ENCODE data around the gene UGCG.

DNA sequence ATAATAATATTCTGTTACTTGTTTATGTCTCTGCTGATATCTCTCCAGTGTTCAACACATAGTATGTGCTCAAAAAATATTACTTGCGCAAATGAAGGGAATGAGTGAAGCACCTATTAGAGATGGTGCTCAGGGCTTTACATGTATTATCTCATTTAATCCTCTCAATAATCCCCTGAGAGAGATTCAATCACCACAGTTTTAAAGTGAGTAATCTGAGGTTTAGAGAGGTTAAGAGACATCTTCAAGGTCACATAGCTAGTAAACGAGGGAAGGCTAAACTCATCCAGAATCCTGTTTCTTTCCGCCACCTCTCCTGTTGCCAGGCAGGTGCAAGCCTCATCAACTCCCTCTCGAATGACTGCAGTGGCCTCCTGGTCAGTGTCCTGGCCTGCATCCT, 82.0 kb downstream of the UGCG start:
- TF ChIP-seq, protein P1, sequence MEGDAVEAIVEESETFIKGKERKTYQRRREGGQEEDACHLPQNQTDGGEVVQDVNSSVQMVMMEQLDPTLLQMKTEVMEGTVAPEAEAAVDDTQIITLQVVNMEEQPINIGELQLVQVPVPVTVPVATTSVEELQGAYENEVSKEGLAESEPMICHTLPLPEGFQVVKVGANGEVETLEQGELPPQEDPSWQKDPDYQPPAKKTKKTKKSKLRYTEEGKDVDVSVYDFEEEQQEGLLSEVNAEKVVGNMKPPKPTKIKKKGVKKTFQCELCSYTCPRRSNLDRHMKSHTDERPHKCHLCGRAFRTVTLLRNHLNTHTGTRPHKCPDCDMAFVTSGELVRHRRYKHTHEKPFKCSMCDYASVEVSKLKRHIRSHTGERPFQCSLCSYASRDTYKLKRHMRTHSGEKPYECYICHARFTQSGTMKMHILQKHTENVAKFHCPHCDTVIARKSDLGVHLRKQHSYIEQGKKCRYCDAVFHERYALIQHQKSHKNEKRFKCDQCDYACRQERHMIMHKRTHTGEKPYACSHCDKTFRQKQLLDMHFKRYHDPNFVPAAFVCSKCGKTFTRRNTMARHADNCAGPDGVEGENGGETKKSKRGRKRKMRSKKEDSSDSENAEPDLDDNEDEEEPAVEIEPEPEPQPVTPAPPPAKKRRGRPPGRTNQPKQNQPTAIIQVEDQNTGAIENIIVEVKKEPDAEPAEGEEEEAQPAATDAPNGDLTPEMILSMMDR (IDR thresholded peaks at IDR 0.05 in 2 of 3, conservative IDR thresholded peaks at IDR 0.05 in 1 of 3; ENCODE audit: borderline replicate concordance in 1 of 3, insufficient read depth in 1 of 3, low read depth in 2 of 3, low read length in 2 of 3) = no peak
- TF ChIP-seq SP1 (IDR thresholded peaks at IDR 0.05; ENCODE audit: low read depth) (no peak), POLR2AphosphoS5 (IDR thresholded peaks at IDR 0.05; ENCODE audit: low read depth, low read length) (no peak), EZH2 (IDR thresholded peaks at IDR 0.05) (no peak), JUND (IDR thresholded peaks at IDR 0.05) (no peak)
- TF ChIP-seq, protein P2, sequence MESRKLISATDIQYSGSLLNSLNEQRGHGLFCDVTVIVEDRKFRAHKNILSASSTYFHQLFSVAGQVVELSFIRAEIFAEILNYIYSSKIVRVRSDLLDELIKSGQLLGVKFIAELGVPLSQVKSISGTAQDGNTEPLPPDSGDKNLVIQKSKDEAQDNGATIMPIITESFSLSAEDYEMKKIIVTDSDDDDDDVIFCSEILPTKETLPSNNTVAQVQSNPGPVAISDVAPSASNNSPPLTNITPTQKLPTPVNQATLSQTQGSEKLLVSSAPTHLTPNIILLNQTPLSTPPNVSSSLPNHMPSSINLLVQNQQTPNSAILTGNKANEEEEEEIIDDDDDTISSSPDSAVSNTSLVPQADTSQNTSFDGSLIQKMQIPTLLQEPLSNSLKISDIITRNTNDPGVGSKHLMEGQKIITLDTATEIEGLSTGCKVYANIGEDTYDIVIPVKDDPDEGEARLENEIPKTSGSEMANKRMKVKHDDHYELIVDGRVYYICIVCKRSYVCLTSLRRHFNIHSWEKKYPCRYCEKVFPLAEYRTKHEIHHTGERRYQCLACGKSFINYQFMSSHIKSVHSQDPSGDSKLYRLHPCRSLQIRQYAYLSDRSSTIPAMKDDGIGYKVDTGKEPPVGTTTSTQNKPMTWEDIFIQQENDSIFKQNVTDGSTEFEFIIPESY (IDR thresholded peaks at IDR 0.05; ENCODE audit: extremely low read depth, insufficient replicate concordance, low read length) = no peak
